Mucosa of stomach (tissue), 1 donor: Measurements from ENCODE around the gene CNOT6.

Experiments used
- H3K27me3 ChIP-seq: one replicate; pipeline ENCODE4 v1.7.0; 2013; ENCODE audit warnings: mild to moderate bottlenecking, low read length; ENCODE audit not compliant: control insufficient read depth, insufficient read depth
- H3K36me3 ChIP-seq: one replicate; pipeline ENCODE4 v1.7.0; 2013; ENCODE audit warnings: low read length; ENCODE audit not compliant: control insufficient read depth, insufficient read depth
- H3K4me1 ChIP-seq: one replicate; pipeline ENCODE4 v1.7.0; 2013; ENCODE audit warnings: mild to moderate bottlenecking, low read length; ENCODE audit not compliant: control insufficient read depth, insufficient read depth
- H3K4me3 ChIP-seq: one replicate; pipeline ENCODE4 v1.7.0; 2013; ENCODE audit warnings: low read length
- H3K9ac ChIP-seq: one replicate; pipeline ENCODE4 v1.7.0; 2013; ENCODE audit warnings: mild to moderate bottlenecking, low read length, moderate library complexity
- H3K9me3 ChIP-seq: one replicate; pipeline ENCODE4 v1.7.0; 2013; ENCODE audit warnings: mild to moderate bottlenecking, low read length, moderate library complexity; ENCODE audit not compliant: control insufficient read depth
- donor health status: Pancreatic carcinoma.

Gene CNOT6

GRCh38 chr5:180590543-180591310 lies 96.5 kb downstream of the CNOT6 start:
- no peak overlapping the region for H3K4me3 ChIP-seq
- no peaks in the 10 kb centered on the region for H3K36me3 ChIP-seq
- peaks cover 54% of the 10 kb centered on the region for H3K27me3 ChIP-seq
- H3K9ac ChIP-seq = no peak overlapping the region
- H3K9me3 ChIP-seq = no peaks in the 10 kb centered on the region
- H3K4me1 ChIP-seq = peaks cover 3% of the 10 kb centered on the region

- no peak within 1 kb of the TSS for H3K4me3 ChIP-seq
These were observed 97.2 kb downstream of the CNOT6 start, which contains the start of gene SCGB3A1 for GRCh38 chr5:180591311-180591887. TSS of gene SCGB3A1 (minus strand) at chr5:180591499. CDS start at chr5:180591462, 37 bp downstream.

GRCh38 chr5:180592176-180592575 lies 98.0 kb downstream of the CNOT6 start:
- Histone ChIP-seq H3K4me3 (no peak overlapping the region), H3K36me3 (no peaks in the 10 kb centered on the region), H3K9me3 (no peaks in the 10 kb centered on the region), H3K27me3 (peaks cover 56% of the 10 kb centered on the region), H3K9ac (no peak overlapping the region), H3K4me1 (peaks cover 3% of the 10 kb centered on the region)

More at GRCh38 chr5:180591311-180591887, 97.2 kb downstream of the CNOT6 start, which contains the start of gene SCGB3A1:
- Histone ChIP-seq H3K4me1 (peaks cover 3% of the 10 kb centered on the region), H3K9ac (no peak within 1 kb of the TSS), H3K9me3 (no peaks in the 10 kb centered on the region), H3K36me3 (no peaks in the 10 kb centered on the region), H3K27me3 (peaks cover 56% of the 10 kb centered on the region)

- Histone ChIP-seq H3K27me3 (peaks cover 47% of the 10 kb centered on the region), H3K9me3 (no peaks in the 10 kb centered on the region), H3K9ac (no peak overlapping the region), H3K4me3 (no peak overlapping the region), H3K36me3 (no peaks in the 10 kb centered on the region), H3K4me1 (peaks cover 3% of the 10 kb centered on the region)
These were observed 99.4 kb downstream of the CNOT6 start for GRCh38 chr5:180593446-180594206.

GRCh38 chr5:180594311-180595045 lies 100.3 kb downstream of the CNOT6 start:
- no peaks in the 10 kb centered on the region for H3K9me3 ChIP-seq
- no peak overlapping the region for H3K9ac ChIP-seq
- H3K27me3 ChIP-seq = peaks cover 39% of the 10 kb centered on the region
- no peak overlapping the region for H3K4me3 ChIP-seq
- no peaks in the 10 kb centered on the region for H3K36me3 ChIP-seq
- H3K4me1 ChIP-seq = peaks cover 3% of the 10 kb centered on the region

GRCh38 chr5:180595046-180595379 lies 100.8 kb downstream of the CNOT6 start:
- Histone ChIP-seq H3K4me3 (no peak overlapping the region), H3K9me3 (no peaks in the 10 kb centered on the region), H3K27me3 (peaks cover 33% of the 10 kb centered on the region), H3K36me3 (no peaks in the 10 kb centered on the region), H3K4me1 (peaks cover 3% of the 10 kb centered on the region), H3K9ac (no peak overlapping the region)

- H3K4me1 ChIP-seq = peaks cover under 1% of the 10 kb centered on the region
- H3K9ac ChIP-seq = no peak overlapping the region
- peaks cover 28% of the 10 kb centered on the region for H3K27me3 ChIP-seq
- H3K4me3 ChIP-seq = no peak overlapping the region
- no peaks in the 10 kb centered on the region for H3K9me3 ChIP-seq
- H3K36me3 ChIP-seq = no peaks in the 10 kb centered on the region
These were observed 101.4 kb downstream of the CNOT6 start for GRCh38 chr5:180595381-180596114.

GRCh38 chr5:180596115-180596667 lies 102.0 kb downstream of the CNOT6 start:
- Histone ChIP-seq H3K27me3 (peaks cover 22% of the 10 kb centered on the region), H3K9ac (no peak overlapping the region), H3K4me1 (no peaks in the 10 kb centered on the region), H3K9me3 (no peaks in the 10 kb centered on the region), H3K36me3 (no peaks in the 10 kb centered on the region), H3K4me3 (no peak overlapping the region)

GRCh38 chr5:180596668-180597231 lies 102.6 kb downstream of the CNOT6 start:
- Histone ChIP-seq H3K36me3 (no peaks in the 10 kb centered on the region), H3K9me3 (no peaks in the 10 kb centered on the region), H3K4me3 (no peak overlapping the region), H3K9ac (no peak overlapping the region), H3K27me3 (peaks cover 16% of the 10 kb centered on the region), H3K4me1 (no peaks in the 10 kb centered on the region)

GRCh38 chr5:180598316-180598701 lies 104.1 kb downstream of the CNOT6 start:
- H3K9ac ChIP-seq = no peak overlapping the region

More at GRCh38 chr5:180598316-180598701, 104.1 kb downstream of the CNOT6 start:
- no peak overlapping the region for H3K4me3 ChIP-seq
- H3K4me1 ChIP-seq = no peaks in the 10 kb centered on the region
- peaks cover 9% of the 10 kb centered on the region for H3K27me3 ChIP-seq
- no peaks in the 10 kb centered on the region for H3K36me3 ChIP-seq
- H3K9me3 ChIP-seq = no peaks in the 10 kb centered on the region
